Fibroblast of the conjunctiva (primary cell): Measurements from ENCODE around the gene STEAP4.

Experiments used
- DNase-seq: peaks from one replicate; pipeline ENCODE4 v3.0.0-alpha.2; 2010; ENCODE audit warnings: low read depth

Gene STEAP4

GRCh38 chr7:88306590-88307048 lies at the start of gene STEAP4:
TSS of gene STEAP4 (minus strand) at chr7:88306894. CDS start at chr7:88284269, 22,625 bp downstream.
- peak; percentile 67 for DNase-seq

DNA sequence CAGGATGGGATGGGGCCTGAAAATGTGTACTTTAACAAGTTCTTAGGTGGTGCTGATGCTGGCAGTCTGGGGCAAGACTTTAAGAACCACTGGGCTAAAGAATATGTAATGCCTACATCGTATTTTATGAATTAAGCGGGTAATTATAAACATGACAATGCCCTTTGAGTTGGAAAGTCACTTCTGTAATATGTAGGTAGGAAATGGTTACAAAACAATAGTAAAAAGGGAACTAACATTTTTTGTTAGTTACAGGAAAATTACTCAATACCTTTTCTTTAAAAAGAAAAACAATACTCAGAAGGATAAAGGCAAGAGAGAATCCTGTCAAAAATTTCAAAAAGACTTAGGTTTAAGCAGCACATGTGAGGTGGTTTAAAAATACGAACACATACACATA lies 48.3 kb upstream of the STEAP4 start:
- no peak for DNase-seq

DNA sequence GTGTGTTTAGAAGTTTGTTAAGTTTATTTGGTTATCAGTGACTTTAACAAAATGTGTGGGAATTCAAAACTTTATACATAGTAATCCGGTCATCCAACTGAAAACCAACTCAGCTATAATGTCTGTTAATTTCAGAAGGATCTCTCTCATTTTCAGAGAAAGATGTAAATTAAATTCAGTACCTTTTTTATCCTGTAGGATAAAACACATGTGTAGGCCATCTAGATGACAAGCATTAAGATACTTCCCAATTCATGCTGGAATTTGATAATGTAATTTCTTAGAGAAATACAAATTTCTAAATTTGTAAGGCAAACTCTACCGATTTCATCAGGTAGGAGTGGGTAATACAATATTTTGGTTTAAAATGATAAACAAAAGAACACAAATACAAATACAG lies 43.4 kb upstream of the STEAP4 start:
- no peak for DNase-seq

- no peak for DNase-seq
Observed at GRCh38 chr7:88347517-88347916, 40.8 kb upstream of the STEAP4 start.

DNA sequence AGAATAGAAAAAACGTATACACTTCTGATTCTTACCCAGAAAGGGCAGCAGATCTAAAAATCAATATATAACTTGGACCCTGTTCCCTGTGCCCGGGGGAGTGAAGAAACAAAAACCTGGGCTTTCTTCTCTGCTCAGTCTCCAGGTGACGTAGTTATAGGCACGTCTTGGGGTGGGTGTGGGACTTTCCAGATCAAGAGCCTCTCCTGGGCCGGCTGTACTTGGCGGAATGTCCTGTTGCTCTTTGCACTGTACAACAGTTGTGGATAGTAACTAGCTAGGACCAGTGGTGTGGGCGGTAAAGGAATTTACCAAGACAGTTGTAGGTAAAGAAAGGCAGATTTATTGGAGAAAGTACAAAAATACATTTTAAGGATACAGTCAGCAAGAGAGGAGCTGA lies 40.4 kb upstream of the STEAP4 start:
- no peak for DNase-seq

- DNase-seq: no peak
Observed at GRCh38 chr7:88346357-88346756, 39.7 kb upstream of the STEAP4 start.

DNA sequence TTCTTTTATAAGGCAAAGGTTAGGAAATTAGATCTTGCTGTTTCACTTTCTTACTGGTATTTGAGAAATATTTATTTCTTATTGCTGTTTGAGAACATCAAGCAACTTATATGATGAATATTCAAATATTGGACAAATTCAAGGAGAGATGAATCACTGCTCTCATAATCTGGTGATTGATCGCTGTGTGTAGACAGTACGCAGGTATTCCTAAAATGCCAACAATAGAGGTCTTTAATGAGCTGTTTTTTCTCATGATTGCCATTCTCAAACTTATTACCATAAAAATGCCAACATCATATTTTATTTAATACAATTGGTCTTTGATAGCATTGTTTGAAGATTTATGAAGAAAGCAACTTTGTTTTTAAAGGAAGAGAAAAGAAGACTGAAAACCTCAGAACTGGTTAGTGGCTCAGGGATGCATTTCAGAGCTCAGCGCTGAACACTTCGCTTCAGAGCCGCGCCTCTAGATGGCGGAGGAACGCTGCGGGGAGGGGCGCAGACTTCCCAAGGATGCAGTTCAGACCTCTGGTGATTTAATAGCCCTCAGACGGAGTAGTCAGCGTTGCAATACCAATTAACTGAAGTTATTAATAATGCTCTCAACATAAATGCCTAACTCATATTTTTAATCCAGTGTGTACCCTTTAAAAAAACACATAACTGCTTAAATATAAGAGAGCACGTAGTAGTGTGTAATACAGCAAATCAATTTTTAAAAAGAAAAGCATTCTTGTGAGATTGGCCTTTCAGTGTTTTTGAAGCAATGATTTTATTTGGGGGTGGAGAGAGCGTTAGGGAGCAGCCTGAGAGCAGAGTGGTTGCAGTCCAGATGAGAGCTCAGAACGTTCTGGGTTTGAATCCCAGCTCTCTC lies 38.5 kb upstream of the STEAP4 start:
- DNase-seq: no peak

- DNase-seq: no peak
Observed at GRCh38 chr7:88344271-88344670, 37.6 kb upstream of the STEAP4 start.

DNA sequence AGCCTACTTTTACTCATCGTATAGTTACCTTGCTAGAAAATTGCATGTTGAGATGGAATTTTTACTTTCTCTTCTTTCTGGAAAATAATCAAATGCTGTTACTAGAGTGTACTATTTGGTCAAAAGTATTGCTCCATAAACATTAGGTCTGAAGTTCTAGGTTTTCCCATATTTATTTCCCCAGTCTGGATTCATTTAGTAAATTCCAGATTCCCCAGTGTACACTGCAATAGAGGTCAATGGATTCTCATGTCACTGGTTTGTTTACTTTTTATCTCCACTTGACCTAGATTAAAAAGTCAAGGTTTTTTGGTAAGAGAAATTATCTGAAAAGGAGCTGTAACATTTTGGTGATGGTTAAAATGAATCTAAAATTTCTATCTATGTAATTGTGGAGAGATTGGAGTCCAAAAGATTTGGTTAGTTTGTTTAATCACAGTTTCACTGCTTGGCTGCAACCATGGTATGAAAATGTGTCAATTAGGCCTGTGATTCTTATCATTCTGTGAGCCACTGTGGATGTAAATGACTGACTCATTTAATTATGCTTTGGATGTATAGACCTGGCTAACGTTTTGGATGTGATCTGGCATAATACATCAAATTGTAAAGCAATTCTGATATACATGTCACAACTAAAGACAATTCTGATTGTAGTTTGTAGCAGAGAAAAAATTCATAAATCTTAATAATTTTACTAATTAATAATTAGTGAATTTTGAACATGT lies 32.7 kb upstream of the STEAP4 start:
- DNase-seq: no peak

GRCh38 chr7:88338503-88338902 lies 31.8 kb upstream of the STEAP4 start:
- no peak for DNase-seq

- DNase-seq: peak; percentile 13
Observed at GRCh38 chr7:88337572-88337971, 30.9 kb upstream of the STEAP4 start.

- DNase-seq: peak; percentile 32
Observed at GRCh38 chr7:88331322-88331721, 24.6 kb upstream of the STEAP4 start.

DNA sequence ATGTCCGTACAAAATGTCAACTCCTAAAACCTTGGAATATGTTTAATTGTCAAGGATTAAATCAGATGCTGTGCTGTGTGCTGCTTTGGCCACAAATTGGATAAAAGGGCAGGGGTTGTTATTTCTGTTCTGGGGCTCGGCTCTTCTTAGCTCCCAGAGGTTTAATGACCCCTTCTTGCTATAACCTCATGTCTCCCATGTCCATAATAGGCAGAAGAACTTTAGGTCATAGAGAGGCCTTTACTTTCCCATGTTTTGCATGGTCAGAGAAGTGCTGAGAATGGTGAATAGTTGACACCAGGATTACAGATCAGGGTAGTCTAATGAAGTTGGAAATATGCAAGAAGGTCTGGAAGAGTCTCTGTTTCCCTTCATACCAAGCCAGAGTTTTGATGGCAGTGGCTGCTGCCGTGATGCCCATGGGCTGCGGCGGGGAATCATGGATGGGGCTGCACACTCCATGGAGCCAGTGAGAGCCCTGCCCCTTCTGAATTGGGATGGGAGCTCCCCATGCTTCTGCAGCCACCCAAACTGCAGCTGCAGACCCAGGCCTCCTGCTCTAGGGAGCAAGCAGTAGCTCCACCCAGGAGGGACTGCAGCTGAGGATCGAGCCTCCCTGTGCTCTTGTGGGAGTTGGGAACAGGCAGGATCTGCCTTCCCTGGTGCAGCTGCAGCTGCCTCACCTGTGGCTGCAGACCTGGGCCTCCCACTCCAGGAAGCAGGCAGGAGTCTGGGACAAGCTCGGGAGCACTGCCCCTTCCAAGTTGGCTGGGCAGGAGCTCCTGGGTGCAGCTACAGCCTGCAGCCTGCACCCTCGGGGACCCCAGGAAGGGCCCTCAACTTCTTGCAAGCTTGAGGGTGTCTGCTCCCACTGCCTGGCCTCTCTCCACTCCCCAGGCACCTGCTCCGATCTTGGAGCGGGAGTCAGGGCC lies 23.1 kb upstream of the STEAP4 start:
- no peak for DNase-seq

- no peak for DNase-seq
Observed at GRCh38 chr7:88328787-88329186, 22.1 kb upstream of the STEAP4 start.

- no peak for DNase-seq
Observed at GRCh38 chr7:88324699-88325098, 18.0 kb upstream of the STEAP4 start.

DNA sequence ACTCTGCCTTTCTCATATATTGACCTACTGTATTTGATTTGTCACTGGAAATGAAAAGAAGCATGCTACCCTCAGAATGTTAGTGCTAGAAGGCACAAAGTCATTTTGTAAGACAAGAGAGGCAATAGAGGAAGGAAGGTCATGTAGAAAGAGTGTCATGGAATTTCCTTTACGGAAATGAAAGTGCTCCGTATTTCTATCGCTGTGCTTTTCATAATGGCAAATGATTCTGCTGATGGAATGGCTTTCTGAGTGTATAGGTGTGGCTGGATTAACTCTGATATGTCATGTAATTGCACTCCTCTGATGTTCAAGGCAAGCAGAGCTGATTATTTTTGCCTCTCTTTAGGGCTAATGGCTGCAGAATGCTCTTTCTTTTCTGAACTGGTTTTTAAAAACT lies 15.5 kb upstream of the STEAP4 start:
- DNase-seq: no peak

DNA sequence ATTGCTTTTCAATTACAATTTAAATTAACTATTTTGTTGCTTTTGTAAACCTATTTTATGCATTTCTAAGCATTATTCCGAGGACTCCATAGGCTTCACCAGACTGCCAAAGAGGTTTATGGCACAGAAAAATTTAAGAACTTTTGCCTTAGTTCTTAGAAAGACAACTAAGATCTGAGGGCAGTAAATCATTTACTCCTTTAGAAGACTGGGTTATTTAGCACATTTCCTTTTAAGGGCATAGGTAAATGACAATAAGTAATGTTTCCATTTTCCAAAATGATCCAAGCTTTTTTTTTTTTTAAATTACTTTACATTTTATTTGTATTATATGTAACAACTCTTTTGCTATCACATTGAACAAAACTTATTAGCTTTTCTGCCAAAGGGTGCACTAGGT lies 15.0 kb upstream of the STEAP4 start:
- DNase-seq: no peak

DNA sequence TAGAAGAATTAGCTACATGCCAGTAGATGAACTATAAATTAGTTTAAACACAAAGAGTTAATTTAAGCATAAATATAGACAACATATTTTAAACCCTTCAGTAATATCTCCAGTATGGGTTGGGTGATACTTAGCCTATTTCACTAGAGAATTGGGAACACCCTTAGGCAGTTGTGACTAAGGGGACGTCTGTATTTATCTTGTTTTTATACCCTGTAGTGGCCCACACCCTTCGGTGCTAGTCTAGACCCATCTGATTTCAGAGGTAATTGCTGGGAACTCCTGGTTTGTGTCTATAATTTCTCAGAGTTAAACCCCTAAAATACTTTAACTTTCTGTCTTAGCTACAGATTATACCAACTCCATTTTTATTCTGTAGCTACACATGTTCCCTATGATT lies 11.5 kb upstream of the STEAP4 start:
- no peak for DNase-seq

- DNase-seq: no peak
Observed at GRCh38 chr7:88317422-88317821, 10.7 kb upstream of the STEAP4 start.

DNA sequence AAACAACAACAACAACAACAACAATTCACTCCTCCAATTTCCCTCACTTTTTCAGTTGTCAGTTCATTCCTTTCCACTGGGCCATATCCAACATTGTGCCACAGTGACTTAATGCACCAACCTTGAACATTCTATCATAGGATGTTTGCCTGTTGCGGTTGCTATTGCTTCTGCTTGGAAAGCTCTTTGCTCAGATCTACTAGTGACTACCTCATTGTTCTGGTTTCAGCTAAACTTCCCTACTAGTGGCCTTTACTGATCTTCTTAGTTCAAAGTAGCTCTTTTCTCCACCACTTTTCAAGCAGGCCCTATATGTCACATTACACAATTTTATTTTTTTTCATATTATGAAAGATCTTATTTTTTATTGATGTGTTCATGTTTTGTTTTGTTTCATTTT lies 9.8 kb upstream of the STEAP4 start:
- no peak for DNase-seq

DNA sequence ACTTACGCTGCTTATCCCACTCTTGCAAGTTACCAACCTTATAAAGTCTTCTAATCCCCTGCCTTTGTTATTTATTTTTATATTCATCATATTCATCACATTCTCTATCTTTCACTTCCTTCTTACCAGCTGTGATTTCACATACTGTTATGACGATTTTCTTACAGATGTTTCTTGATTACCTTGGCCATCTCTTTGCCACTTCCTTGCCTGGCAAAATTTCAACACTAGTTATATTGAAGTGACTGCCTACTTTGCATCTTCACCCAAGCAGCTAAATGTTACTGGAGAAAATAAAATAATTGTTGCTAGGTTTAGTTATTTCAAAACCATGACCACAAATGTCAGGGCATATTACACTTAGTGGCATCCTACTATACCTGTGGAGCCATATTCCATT lies 8.8 kb upstream of the STEAP4 start:
- DNase-seq: no peak

GRCh38 chr7:88314061-88314491 lies 7.4 kb upstream of the STEAP4 start:
- DNase-seq: no peak
